PFSK-1 (cell line): Measurements from ENCODE around the gene KRT20.

Experiments used
- FOXP2 ChIP-seq: optimal IDR thresholded peaks from 2 replicates; pipeline ENCODE3; 2011; ENCODE audit warnings: borderline replicate concordance, control low read depth, inconsistent platforms; ENCODE audit not compliant: insufficient read depth; ENCODE audit errors: extremely low read length, extremely low read depth
- POLR2AphosphoS5 ChIP-seq: IDR thresholded peaks from 2 replicates; pipeline ENCODE4 v1.6.1; 2012; ENCODE audit warnings: low read depth, mild to moderate bottlenecking, control low read depth, low read length, moderate library complexity
- REST ChIP-seq, 2 experiments: IDR thresholded peaks; 2 replicates each; pipeline versions ENCODE4 v1.6.1 to v1.8.0; 2011 to 2012; ENCODE audit warnings: low read depth in 2 of 2, low read length in 2 of 2, control low read depth in 1 of 2, inconsistent platforms in 1 of 2, mild to moderate bottlenecking in 1 of 2, moderate library complexity in 1 of 2; ENCODE audit not compliant: insufficient read depth in 1 of 2
- SIN3A ChIP-seq: IDR thresholded peaks from 2 replicates; pipeline ENCODE4 v1.6.1; 2012; ENCODE audit warnings: mild to moderate bottlenecking, low read length, moderate library complexity, borderline replicate concordance; ENCODE audit not compliant: insufficient read depth
- TAF1 ChIP-seq: IDR thresholded peaks from 2 replicates; pipeline ENCODE4 v1.6.1; 2012; ENCODE audit warnings: low read length, control low read depth, borderline replicate concordance; ENCODE audit not compliant: insufficient read depth

KRT20 gene

GRCh38 chr17:40922239-40922638 lies 37.2 kb upstream of the KRT20 start:
- TF ChIP-seq REST (IDR thresholded peaks at IDR 0.05; ENCODE audit: insufficient read depth in 1 of 2, low read depth in 2 of 2, low read length in 2 of 2): no peak
- TF ChIP-seq POLR2AphosphoS5: no peak
- no peak for TF ChIP-seq SIN3A
- no peak for TF ChIP-seq TAF1
- no peak for TF ChIP-seq FOXP2

- TF ChIP-seq SIN3A: no peak
- no peak for TF ChIP-seq TAF1
- TF ChIP-seq FOXP2: no peak
- TF ChIP-seq REST (IDR thresholded peaks at IDR 0.05; ENCODE audit: insufficient read depth in 1 of 2, low read depth in 2 of 2, low read length in 2 of 2): no peak
- no peak for TF ChIP-seq POLR2AphosphoS5
Measured at GRCh38 chr17:40921026-40921425, 36.0 kb upstream of the KRT20 start.

DNA sequence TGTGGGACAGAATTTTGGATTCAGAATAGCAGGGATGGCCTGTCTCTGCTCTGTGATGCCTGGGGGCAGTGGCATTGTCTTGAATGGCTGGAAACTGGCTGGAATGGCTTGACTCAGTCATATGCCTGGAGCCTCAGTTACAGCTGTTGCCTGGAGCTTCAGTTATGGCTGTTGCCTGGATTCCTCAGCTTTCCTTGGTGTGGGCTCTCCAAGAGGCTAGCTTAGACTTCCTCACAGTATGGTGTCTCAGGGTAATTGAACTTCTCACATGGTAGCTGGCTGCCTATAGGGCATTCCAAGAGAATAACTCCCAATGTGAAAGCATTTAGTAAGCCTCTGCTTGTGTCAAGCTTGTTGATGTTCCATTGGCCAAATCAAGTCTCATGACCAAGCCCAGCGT lies 31.3 kb upstream of the KRT20 start:
- no peak for TF ChIP-seq TAF1
- TF ChIP-seq POLR2AphosphoS5: no peak
- TF ChIP-seq REST (IDR thresholded peaks at IDR 0.05; ENCODE audit: insufficient read depth in 1 of 2, low read depth in 2 of 2, low read length in 2 of 2): no peak
- TF ChIP-seq SIN3A: no peak
- no peak for TF ChIP-seq FOXP2

- TF ChIP-seq FOXP2 (no peak), POLR2AphosphoS5 (no peak)
Measured at GRCh38 chr17:40915721-40916256, 30.7 kb upstream of the KRT20 start.

- TF ChIP-seq SIN3A (no peak), REST (IDR thresholded peaks at IDR 0.05; ENCODE audit: insufficient read depth in 1 of 2, low read depth in 2 of 2, low read length in 2 of 2) (no peak), TAF1 (no peak), POLR2AphosphoS5 (no peak), FOXP2 (no peak)
Measured at GRCh38 chr17:40915199-40915661, 30.2 kb upstream of the KRT20 start.
